ENCODE measurements around the gene RBBP9.
A peak's percentile ranks its signal among the peaks of the same experiment; 100 is the strongest.
"Not testable (repeated sequence)": the region's sequence is repeated elsewhere in the genome, so short reads cannot be mapped to it uniquely, and the experiment has no call there.

Gene RBBP9

DNA sequence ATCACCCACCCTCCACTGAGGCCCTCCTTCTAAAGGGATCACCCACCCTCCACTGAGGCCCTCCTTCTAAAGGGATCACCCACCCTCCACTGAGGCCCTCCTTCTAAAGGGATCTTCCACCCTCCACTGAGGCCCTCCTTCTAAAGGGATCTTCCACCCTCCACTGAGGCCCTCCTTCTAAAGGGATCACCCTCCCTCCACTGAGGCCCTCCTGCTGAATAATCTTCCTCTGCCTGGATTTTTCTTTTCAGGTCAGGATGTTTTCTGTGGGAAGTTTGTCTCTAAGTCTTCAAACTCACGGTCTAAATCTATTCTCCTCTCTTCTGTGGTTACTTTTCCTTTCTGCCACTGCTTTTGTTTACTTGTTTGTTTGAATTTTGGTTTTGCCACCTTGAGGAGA lies 4.6 kb upstream of the RBBP9 start:
- DNase-seq: not testable (repeated sequence)

DNA sequence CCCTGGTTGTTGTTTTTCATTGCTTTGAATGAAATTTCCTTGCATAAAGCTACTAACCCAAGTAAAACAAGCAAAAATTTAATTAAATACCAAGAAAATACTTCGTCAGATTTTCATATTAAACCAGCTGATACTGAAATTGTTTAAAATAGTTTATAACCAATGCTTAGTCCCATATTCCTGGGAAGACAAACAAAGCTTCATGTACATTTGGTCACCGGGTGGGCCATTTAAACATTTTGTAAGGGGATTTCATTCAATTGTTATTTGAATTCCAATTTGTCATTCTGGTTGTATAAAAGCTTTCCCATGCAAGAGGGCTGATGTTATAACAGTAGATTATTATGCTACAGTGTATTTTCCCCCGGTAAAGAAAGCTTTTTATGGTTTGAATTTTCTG lies 578 bp upstream of the RBBP9 start:
- no peak for DNase-seq

DNA sequence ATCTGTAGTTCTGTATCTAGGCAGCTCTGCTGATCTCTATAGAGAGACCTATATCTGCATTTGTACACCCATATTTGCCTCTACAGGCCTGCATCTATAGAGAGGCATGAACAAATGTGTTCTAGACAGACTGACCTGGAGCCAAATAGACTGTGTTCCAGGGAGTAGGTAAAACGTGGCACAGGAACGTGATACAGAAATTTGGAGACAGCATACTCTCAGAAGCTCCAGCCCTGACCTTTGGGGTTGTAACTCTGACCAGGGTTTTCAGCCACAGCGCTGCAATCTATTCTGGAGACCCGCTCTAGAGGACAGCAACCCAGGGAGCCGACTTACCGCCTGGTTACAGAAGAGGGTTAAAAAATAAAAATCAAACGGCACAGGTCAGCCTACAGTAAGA lies 983 bp downstream of the RBBP9 start:
- no peak for DNase-seq

DNA sequence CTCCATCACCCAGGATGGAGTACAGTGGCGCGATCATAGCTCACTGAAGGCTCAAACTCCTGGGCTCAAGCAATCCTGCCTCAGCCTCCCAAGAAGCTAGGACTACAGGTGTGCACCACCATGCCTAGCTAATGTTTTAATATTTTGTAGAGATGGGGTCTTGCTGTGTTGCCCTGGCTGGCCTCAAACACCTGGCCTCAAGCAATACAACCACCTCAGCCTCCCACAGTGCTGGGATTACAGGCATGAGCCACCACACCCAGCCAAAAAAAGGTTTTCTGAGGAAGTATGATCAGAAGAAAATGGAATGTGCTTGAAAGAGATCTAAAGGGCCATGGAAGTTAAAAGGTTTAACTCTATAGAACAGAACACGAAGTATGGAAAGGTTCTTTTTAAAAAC lies 8.7 kb downstream of the RBBP9 start:
- DNase-seq: no peak

DNA sequence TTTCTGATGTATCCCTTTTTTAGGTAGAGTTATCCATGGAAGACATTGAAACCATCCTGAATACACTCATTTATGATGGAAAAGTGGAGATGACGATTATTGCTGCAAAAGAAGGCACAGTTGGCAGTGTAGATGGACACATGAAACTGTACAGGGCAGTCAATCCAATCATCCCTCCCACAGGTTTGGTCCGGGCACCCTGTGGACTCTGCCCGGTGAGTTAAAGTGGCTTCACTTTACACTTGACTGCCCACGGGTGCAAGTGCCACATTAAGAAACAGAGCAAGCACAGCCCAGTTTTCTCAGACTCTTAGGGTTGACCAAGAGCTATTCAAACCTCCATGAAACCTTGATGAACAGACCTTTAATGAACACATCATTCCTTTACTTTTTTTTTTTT lies 15.4 kb downstream of the RBBP9 start:
- DNase-seq: no peak

DNA sequence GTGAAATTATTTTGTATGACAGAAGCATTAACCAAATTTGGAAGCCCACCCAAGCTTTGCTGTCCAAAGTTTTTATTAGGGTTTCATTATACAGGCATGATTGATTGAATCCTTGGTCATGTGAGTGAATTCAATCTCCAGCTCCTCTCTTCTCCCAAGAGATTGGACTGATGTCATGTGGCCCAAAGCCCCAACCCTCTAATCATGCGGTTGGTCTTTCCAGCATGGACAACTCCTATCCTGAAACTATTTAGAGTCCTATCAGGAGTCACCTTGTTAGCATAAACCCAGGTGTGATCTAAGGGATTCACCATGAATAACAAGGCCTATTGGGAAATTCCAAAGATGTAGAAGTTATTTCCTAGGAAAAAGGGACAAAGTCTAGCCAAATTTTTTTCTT lies 19.2 kb downstream of the RBBP9 start:
- no peak for DNase-seq

DNA sequence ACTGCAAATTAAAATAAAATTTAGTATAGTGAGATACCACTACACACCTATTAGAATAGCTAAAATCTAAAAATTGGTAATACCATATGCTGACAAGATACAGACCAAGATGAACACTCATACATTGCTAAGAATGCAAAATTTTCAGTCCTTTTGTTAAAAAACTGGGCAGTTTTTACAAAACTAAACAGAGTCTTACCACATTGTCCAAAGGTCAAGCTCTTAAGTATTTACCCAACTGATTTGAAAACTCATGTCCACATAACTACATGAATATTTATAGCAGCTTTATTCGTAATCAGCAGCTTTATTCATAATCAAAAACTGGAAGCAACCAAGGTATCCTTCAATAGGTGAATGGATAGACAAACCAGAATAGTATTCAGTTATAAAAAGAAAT lies 19.8 kb downstream of the RBBP9 start:
- no peak for DNase-seq

DNA sequence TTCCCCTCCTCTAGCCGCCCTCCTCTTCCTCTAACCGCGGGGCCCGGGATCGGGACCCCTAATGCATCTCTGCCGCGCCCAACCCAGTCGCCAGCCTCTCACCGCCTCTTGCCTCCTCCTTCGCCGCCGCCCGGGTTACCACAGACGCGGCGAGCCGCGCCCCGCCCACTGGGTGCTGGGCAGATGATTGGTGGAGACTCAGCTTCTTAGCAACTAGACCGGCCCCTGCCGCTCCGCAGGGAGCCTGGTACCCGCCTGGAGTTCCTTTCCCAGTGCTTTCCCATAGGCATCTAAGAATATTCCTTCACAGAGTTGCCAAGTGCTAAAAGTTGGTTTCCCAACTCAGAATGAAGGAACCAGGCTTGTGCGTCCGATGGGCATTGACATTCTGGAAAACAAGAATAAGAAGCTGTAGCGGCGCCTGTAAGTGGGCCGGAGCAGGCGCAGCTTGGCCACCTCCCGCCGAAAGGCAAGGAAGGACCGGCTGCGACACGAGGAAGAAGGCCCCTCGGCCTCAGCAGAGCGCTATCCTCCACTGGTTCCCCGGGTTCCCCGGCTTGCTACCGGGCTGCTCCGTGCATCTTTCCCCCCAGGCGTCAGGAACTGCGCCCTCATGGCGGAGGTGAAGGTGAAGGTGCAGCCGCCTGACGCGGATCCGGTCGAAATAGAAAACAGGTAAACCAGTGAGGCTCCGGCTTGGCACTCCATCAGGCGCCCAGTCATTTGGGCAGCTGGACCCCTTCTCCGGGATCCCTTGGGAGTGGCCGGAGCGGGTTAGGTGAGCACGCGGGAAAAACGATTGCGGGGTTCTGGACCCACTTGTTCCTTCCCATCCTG lies 29.9 kb downstream of the RBBP9 start, which contains the start of the genes DZANK1 and POLR3F:
DZANK1 (minus strand) TSS at position 137 of the 837 bp plus-strand sequence. CDS start 1,672 bp downstream, outside the sequence.
POLR3F (plus strand) TSS at position 497 of the 837 bp plus-strand sequence; CDS start at position 614, 117 bp downstream.
- peak; percentile 96 for DNase-seq

DNA sequence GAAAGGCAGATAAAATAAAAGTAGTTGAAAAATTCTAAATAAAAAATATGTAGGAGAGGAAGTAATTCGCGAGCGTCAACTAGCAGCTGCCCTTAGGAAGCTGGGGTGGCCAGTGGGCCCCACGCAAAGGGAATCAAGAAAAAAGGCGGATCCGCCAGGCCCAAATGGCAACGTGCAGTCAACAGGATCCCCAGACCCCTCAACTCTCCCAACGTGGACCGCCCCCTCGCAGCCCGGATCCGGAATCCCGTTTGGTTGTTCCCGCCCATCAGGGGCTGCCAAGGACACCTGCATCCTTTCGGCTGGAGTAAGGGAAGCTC lies 30.5 kb downstream of the RBBP9 start:
- no peak for DNase-seq

DNA sequence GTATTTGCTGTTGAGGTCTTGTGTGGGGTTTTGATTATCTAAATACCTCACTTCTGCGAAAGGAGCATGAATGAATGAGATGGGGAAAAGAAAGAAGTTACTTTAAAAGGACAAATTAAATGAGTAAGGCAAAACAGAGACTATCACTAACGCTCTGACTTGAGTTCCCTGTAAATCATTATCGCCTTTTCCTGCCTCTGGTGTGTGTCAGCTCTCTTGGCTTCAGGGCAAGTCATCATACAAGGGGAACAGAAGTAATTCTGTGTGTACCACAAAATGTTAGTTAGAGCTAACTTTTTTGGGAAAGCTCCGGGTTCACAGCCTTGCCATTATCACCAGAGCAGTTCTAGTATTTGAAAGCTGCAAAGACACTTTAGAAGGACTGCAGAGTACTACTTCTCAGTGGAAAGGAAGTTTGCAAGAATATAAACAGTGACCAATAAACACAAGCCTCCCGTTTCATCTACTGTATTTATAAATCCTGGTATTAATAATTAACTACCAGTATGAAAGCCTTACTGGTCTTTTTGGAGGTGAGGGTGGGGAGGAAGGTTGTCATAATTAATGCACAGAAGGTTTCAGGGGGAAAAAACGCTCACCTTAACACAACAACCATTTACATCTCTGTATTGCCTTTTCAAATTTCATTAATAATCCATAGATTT lies 31.4 kb downstream of the RBBP9 start:
- DNase-seq: no peak

DNA sequence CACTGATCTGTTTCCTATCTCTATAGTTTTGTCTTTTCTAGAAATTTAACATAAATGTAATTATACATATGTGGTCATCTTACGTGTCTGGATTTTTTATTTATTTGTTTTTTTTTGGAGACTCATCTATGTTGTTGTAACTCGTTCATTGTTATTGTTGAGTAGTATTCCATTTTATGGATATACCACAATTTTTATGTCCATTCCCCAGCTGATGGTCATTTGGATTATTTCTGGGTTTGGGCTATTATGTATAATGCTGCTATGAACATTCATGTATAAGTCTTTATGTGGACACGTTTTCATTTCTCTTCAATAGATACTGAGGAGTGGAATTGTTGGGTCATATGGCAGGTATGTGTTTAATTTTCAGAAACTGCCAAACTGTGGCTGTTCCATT lies 40.4 kb downstream of the RBBP9 start:
- DNase-seq: no peak

DNA sequence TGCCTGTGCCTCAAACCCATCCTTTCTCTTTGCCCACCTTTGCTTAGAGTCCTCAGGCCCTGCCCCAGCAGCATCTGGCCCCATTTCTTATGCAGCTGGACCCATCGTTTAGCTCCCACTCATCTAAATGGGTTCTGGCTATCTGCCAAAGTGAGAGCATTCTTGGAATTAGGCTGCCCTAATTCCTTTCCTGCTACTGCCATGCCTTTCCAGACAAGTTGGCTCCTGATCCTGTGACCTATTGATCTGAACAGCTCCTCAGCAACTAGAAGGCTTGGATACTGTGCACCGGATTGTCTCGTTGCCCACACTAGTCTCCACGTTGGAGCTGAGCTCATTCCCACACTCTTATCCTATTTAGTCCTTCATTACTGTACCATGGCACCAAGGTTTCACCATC lies 53.1 kb downstream of the RBBP9 start:
- DNase-seq: no peak

DNA sequence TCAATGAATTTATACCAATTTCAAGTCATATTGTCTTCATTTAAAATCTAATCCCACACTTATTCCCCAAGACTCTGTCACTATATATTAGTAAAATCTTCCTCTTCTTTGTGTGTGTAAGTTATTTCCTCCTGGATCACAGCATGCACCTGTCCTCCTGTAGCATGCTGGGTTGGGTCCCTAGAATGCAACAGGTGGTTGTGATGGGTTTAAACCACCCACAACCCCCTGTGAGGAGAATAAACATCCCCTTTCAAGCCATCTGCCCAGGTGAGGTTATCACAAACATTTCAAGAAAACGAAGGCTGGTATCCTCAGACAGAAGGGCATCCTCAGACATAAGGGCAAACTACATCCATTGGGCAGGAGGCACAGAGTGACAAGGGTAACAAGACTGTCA lies 56.6 kb downstream of the RBBP9 start:
- no peak for DNase-seq

DNA sequence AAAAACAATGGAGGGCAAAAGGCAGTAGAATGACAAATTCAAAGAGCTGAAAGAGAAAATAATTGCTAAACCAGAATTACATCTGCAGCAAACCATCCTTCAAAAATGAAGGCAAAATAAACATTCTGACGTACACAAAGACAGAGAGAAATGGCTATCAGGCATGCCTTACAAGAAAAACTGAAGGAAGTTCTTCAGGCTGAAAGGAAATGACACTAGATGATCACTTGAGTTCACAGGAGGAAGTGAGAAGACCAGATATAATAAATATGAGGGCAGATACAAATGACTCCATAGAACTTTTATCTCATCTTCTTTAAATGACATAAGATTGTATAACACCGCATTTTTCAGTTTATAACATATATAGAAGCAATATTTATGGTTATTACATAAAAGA lies 60.2 kb downstream of the RBBP9 start:
- no peak for DNase-seq
